NK-92 (cell line): ENCODE data around the gene HP.
A peak's percentile ranks its signal among the peaks of the same experiment; 100 is the strongest.
"Not testable (repeated sequence)": the region's sequence is repeated elsewhere in the genome, so short reads cannot be mapped to it uniquely, and the experiment has no call there.

Experiments
- DNase-seq: peaks from one replicate; lab custom pipeline; 2025; ENCODE audit not compliant: unreplicated experiment; lab: John Stamatoyannopoulos, UW

HP gene

GRCh38 chr16:72054254-72054847 is at the start of gene HP:
Gene HP (plus strand): TSS chr16:72054505. CDS start chr16:72054653, 148 bp downstream.
- DNase-seq, result not testable (repeated sequence)

GRCh38 chr16:72008065-72008423 is 46.3 kb upstream of the HP start:
- not testable (repeated sequence) for DNase-seq

- peak; percentile 88 for DNase-seq
Measured at GRCh38 chr16:72008424-72009216, 45.7 kb upstream of the HP start, which contains the start of gene DHODH. Gene DHODH (plus strand): TSS chr16:72008744. CDS start chr16:72008765, 21 bp downstream.

GRCh38 chr16:72009779-72010178 is 44.5 kb upstream of the HP start:
- no peak for DNase-seq

- no peak for DNase-seq
Measured at GRCh38 chr16:72012607-72013006, 41.7 kb upstream of the HP start.

GRCh38 chr16:72013389-72013788 is 40.9 kb upstream of the HP start:
- DNase-seq, result no peak

GRCh38 chr16:72013888-72014581 is 40.3 kb upstream of the HP start:
- no peak for DNase-seq

GRCh38 chr16:72014675-72015074 is 39.6 kb upstream of the HP start:
- no peak for DNase-seq

- no peak for DNase-seq
Measured at GRCh38 chr16:72015124-72015523, 39.2 kb upstream of the HP start.

- no peak for DNase-seq
Measured at GRCh38 chr16:72018470-72018869, 35.8 kb upstream of the HP start.

GRCh38 chr16:72021043-72021442 is 33.3 kb upstream of the HP start:
- no peak for DNase-seq

- DNase-seq, result no peak
Measured at GRCh38 chr16:72022127-72022526, 32.2 kb upstream of the HP start.

GRCh38 chr16:72023962-72024361 is 30.3 kb upstream of the HP start:
- DNase-seq, result no peak

- no peak for DNase-seq
Measured at GRCh38 chr16:72024862-72025382, 29.4 kb upstream of the HP start.

GRCh38 chr16:72025404-72026114 is 28.7 kb upstream of the HP start:
- DNase-seq, result no peak

- no peak for DNase-seq
Measured at GRCh38 chr16:72027669-72028378, 26.5 kb upstream of the HP start.

GRCh38 chr16:72029567-72030271 is 24.6 kb upstream of the HP start:
- no peak for DNase-seq

GRCh38 chr16:72033437-72033836 is 20.9 kb upstream of the HP start:
- no peak for DNase-seq

GRCh38 chr16:72036098-72036497 is 18.2 kb upstream of the HP start:
- no peak for DNase-seq

GRCh38 chr16:72042157-72042660 is 12.1 kb upstream of the HP start:
- no peak for DNase-seq
